ENCODE measurements around the gene TMEM253.
A peak's percentile ranks its signal among the peaks of the same experiment; 100 is the strongest.

Gene TMEM253

DNA sequence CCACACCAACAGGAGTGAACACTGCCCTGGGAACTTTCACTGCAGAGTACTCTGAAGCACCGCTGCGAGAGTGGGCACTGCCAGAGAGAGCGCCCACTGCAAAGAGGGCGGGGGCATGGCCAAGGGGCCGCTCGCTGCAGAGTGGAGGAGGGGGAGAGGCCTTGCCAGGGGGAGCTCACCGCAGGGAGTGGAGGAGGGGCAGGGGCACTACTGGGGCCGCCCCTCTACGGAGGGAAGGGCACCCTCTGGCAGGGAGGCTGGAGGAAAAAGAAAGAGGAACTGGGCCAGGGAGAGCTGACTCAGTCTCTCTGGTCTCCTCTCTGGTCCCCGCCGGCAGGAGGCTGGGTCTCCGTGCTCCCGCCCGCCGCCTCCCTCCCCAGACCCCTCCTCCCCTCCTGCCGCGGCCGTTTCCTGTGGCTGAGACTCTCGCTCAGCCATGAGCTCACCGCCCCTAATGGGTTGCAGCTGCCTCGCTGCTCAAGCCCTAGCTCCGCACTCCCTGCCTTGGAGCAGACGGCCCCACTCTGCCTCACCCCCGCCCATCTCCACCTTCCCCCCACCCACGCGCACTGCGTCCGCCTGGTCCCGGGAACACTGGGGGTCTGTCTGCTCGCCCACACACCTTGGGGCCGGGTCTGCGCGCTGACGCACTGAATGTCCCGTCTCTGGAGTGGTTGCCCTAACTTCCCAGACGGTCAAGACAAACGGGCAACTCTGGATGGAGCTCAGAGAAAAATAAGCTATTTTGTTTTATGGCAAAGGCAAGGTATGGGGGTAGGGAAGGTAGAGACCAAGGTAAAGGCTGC is 29.4 kb upstream of the TMEM253 start:
- TF ChIP-seq, protein P1, sequence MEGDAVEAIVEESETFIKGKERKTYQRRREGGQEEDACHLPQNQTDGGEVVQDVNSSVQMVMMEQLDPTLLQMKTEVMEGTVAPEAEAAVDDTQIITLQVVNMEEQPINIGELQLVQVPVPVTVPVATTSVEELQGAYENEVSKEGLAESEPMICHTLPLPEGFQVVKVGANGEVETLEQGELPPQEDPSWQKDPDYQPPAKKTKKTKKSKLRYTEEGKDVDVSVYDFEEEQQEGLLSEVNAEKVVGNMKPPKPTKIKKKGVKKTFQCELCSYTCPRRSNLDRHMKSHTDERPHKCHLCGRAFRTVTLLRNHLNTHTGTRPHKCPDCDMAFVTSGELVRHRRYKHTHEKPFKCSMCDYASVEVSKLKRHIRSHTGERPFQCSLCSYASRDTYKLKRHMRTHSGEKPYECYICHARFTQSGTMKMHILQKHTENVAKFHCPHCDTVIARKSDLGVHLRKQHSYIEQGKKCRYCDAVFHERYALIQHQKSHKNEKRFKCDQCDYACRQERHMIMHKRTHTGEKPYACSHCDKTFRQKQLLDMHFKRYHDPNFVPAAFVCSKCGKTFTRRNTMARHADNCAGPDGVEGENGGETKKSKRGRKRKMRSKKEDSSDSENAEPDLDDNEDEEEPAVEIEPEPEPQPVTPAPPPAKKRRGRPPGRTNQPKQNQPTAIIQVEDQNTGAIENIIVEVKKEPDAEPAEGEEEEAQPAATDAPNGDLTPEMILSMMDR (IDR thresholded peaks at IDR 0.05; ENCODE audit: insufficient read depth, low read depth, low read length, missing control alignments) = no peak
- peak; percentile 64 for DNase-seq (ENCODE audit: low read depth)
- H3K4me3 ChIP-seq (ENCODE audit: low read length) = peak overlapping the region; percentile 62

DNA sequence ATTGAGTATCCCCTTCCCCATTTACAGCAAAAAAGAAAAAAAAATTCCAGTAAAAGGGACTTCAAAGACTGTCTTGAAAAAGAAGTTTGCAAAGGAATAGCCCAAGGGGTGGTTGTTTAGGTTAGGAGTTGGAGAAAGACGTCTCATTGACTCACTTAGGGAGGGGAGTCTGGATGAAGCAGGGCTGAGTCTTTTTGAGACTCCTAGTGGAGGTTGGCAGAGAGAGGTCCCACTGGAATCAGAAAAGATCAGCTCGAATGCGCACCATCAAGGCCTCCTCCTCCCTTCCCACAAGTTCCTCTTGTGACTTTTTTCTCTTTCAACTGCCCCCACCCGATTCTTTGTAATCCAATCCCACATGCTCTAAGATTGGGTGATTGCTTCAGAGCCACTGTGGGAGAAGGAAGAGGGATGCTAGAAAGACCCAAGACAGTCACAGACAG is 28.8 kb upstream of the TMEM253 start:
- TF ChIP-seq, protein P1 (IDR thresholded peaks at IDR 0.05; ENCODE audit: insufficient read depth, low read depth, low read length, missing control alignments) = no peak
- H3K4me3 ChIP-seq (ENCODE audit: low read length) = no peak overlapping the region
- peak; percentile 51 for DNase-seq (ENCODE audit: low read depth)

DNA sequence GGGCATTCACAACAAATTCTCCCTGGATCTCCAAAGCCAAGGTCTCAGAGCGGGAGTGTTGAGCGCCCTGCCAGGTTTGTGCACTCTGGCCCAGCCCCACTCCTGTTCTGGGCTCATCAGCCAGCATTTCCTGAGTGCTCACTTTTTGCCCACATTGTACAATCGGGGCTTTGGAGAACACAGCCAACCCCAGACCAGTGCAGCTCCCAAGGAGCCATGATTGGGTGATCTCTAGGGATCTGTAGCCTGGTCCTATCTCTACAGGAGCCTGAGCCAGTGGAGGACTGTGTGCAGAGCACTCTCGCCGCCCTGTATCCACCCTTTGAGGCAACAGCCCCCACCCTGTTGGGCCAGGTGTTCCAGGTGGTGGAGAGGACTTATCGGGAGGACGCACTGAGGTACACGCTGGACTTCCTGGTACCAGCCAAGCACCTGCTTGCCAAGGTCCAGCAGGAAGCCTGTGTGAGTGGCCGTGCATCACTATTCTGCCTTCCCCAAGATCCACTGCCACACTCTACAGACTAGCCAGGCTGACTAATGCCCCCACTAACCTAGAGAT is 28.0 kb upstream of the TMEM253 start:
- H3K4me3 ChIP-seq (ENCODE audit: low read length) = no peak overlapping the region
- DNase-seq (ENCODE audit: low read depth) = no peak
- TF ChIP-seq, protein P1 (IDR thresholded peaks at IDR 0.05; ENCODE audit: insufficient read depth, low read depth, low read length, missing control alignments) = no peak

DNA sequence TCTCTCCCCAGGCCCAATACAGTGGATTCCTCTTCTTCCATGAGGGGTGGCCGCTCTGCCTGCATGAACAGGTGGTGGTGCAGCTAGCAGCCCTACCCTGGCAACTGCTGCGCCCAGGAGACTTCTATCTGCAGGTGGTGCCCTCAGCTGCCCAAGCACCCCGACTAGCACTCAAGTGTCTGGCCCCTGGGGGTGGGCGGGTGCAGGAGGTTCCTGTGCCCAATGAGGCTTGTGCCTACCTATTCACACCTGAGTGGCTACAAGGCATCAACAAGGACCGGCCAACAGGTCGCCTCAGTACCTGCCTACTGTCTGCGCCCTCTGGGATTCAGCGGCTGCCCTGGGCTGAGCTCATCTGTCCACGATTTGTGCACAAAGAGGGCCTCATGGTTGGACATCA is 26.9 kb upstream of the TMEM253 start:
- H3K4me3 ChIP-seq (ENCODE audit: low read length) = no peak overlapping the region
- DNase-seq (ENCODE audit: low read depth) = no peak
- TF ChIP-seq, protein P1 (IDR thresholded peaks at IDR 0.05; ENCODE audit: insufficient read depth, low read depth, low read length, missing control alignments) = no peak

DNA sequence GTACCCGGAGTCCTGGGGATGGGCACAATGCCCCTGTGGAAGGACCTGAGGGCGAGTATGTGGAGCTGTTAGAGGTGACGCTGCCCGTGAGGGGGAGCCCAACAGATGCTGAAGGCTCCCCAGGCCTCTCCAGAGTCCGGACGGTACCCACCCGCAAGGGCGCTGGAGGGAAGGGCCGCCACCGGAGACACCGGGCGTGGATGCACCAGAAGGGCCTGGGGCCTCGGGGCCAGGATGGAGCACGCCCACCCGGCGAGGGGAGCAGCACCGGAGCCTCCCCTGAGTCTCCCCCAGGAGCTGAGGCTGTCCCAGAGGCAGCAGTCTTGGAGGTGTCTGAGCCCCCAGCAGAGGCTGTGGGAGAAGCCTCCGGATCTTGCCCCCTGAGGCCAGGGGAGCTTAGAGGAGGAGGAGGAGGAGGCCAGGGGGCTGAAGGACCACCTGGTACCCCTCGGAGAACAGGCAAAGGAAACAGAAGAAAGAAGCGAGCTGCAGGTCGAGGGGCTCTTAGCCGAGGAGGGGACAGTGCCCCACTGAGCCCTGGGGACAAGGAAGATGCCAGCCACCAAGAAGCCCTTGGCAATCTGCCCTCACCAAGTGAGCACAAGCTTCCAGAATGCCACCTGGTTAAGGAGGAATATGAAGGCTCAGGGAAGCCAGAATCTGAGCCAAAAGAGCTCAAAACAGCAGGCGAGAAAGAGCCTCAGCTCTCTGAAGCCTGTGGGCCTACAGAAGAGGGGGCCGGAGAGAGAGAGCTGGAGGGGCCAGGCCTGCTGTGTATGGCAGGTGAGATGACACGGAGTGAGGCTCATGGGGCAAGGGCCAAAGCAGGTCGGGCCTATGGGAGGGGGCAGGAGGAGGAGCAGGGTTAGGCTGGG is 26.2 kb upstream of the TMEM253 start:
- TF ChIP-seq, protein P1 (IDR thresholded peaks at IDR 0.05; ENCODE audit: insufficient read depth, low read depth, low read length, missing control alignments) = no peak

DNA sequence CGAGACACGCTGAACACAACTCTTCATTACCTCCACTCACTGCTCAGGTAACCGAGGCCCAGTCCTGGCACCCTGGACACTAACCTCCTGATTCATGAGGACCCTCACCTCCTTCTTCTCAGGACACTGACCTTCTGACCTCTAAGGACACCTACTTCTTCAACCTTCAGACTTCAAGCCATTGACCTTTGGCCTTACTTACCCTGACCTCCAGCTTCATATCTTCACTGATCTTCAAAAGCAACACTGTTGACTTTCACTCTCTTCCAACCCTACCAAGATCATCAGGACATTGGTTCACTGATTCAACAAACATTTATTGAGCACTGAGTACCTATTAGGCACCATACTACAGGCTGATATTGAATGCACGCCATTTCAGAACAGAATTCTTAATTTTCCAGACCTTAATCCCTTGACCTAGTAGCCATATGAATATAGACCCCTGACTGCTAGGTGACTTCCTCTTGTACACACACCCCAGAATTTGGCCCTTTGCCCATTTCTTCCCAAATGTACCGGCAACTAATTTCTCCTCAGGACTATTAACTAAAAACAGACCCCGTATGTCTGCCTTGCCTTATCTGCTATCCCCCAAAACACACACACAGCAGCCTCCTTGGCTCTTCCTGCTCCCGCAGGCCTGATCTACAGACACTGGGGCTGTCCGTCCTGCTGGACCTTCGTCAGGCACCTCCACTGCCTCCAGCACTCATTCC is 25.0 kb upstream of the TMEM253 start:
- no peak for DNase-seq (ENCODE audit: low read depth)
- TF ChIP-seq, protein P1 (IDR thresholded peaks at IDR 0.05; ENCODE audit: insufficient read depth, low read depth, low read length, missing control alignments) = no peak
- H3K4me3 ChIP-seq (ENCODE audit: low read length) = no peak overlapping the region

More for the DNA sequence above, 26.2 kb upstream of the TMEM253 start:
- H3K4me3 ChIP-seq (ENCODE audit: low read length) = no peak overlapping the region
- DNase-seq (ENCODE audit: low read depth) = no peak
